SK-N-SH (cell line): Measurements from ENCODE around the gene SULT2B1. TPM values are rescaled to one million over a fixed set of nuclear protein-coding genes. Genes with fewer than 3 reads are reported as not detected.

Experiments used
- CTCF ChIA-PET: fragments of 300-600, 350-600 bp; formaldehyde crosslinking; extraction: SDS; loops from one replicate; lab custom pipeline; 2021; lab: Yijun Ruan, JAX
- POLR2A ChIA-PET: fragments of 350-600 bp; sonication (Branson Sonifier 250); formaldehyde crosslinking; extraction: SDS; loops from one replicate; lab custom pipeline; 2020; ENCODE audit warnings: antibody characterized with exemption, inconsistent platforms; lab: Yijun Ruan, JAX
- DNase-seq: peaks from one replicate; pipeline ENCODE4 v3.0.0; 2012
- H2AFZ ChIP-seq: fragments of 200-600 bp; sonication (generic); 2 replicates; pipeline ENCODE4 v1.8.1; 2016; ENCODE audit warnings: antibody characterized with exemption, mild to moderate bottlenecking, low read depth
- H3F3A ChIP-seq: fragments of 200-600 bp; sonication (generic); replicated peaks from 2 replicates; pipeline ENCODE3; 2016; ENCODE audit warnings: antibody characterized with exemption, mild to moderate bottlenecking; ENCODE audit not compliant: insufficient read depth
- H3K27ac ChIP-seq, 2 experiments: fragments of 200-500 bp in 1 of 2; fragments of 200-600 bp in 1 of 2; sonication (Bioruptor generic) in 1 of 2; sonication (generic), shearing (Covaris generic) in 1 of 2; 2 replicates each; pipeline versions ENCODE4 v1.5.1 to v1.6.1; 2014 to 2016; ENCODE audit warnings: low read depth in 2 of 2, inconsistent platforms in 1 of 2, low read length in 1 of 2, mild to moderate bottlenecking in 1 of 2, mixed read lengths in 1 of 2
- H3K27me3 ChIP-seq: fragments of 200-600 bp; sonication (generic), shearing (Covaris generic); 2 replicates; pipeline ENCODE4 v1.6.1; 2016; ENCODE audit warnings: mixed run types; ENCODE audit not compliant: insufficient read depth
- H3K36me3 ChIP-seq, 2 experiments: fragments of 200-500 bp in 1 of 2; fragments of 200-600 bp in 1 of 2; sonication (Bioruptor generic) in 1 of 2; sonication (generic) in 1 of 2; replicated peaks in 1 of 2; 2 replicates each; pipeline versions ENCODE3 to v1.5.1; 2014 to 2016; ENCODE audit warnings: low read length in 1 of 2, mild to moderate bottlenecking in 1 of 2; ENCODE audit not compliant: insufficient read depth in 2 of 2, control insufficient read depth in 1 of 2
- H3K4me1 ChIP-seq, 2 experiments: fragments of 200-500 bp in 1 of 2; fragments of 200-600 bp in 1 of 2; sonication (Bioruptor generic) in 1 of 2; sonication (generic), shearing (Covaris generic) in 1 of 2; 2 replicates each; pipeline versions ENCODE4 v1.5.1 to v1.6.1; 2014 to 2016; ENCODE audit warnings: low read depth in 1 of 2, low read length in 1 of 2, mixed run types in 1 of 2; ENCODE audit not compliant: insufficient read depth in 2 of 2, control insufficient read depth in 1 of 2
- H3K4me2 ChIP-seq: fragments of 200-600 bp; sonication (generic), shearing (Covaris generic); 2 replicates; pipeline ENCODE4 v1.6.1; 2017; ENCODE audit warnings: mixed run types
- H3K4me3 ChIP-seq, 2 experiments: fragments of 200-500 bp in 1 of 2; fragments of 200-600 bp in 1 of 2; sonication (Bioruptor generic) in 1 of 2; sonication (generic), shearing (Covaris generic) in 1 of 2; 2 replicates each; pipeline versions ENCODE4 v1.5.1 to v1.8.1; 2014 to 2016; ENCODE audit warnings: low read depth in 2 of 2, inconsistent platforms in 1 of 2, low read length in 1 of 2, mild to moderate bottlenecking in 1 of 2, mixed read lengths in 1 of 2, moderate library complexity in 1 of 2
- H3K79me2 ChIP-seq: fragments of 200-600 bp; sonication (generic); 2 replicates; pipeline ENCODE4 v1.8.1; 2017; ENCODE audit warnings: mild to moderate bottlenecking; ENCODE audit not compliant: insufficient read depth
- H3K9ac ChIP-seq: fragments of 200-600 bp; sonication (generic); 2 replicates; pipeline ENCODE4 v1.6.1; 2017; ENCODE audit warnings: mixed run types
- H3K9me2 ChIP-seq: fragments of 200-600 bp; sonication (generic); 2 replicates; pipeline ENCODE4 v1.6.1; 2017; ENCODE audit warnings: mixed run types
- H3K9me3 ChIP-seq: fragments of 200-600 bp; sonication (generic); 2 replicates; pipeline ENCODE4 v1.6.1; 2017; ENCODE audit warnings: mixed run types, mild to moderate bottlenecking, moderate library complexity
- H4K20me1 ChIP-seq: fragments of 200-600 bp; sonication (generic); 2 replicates; pipeline ENCODE4 v1.6.1; 2017; ENCODE audit warnings: mild to moderate bottlenecking, mixed run types; ENCODE audit not compliant: insufficient read depth
- CTCF ChIP-seq: fragments of 200-600 bp; sonication (generic); IDR thresholded peaks from 2 replicates; pipeline ENCODE4 v1.6.1; 2017; ENCODE audit warnings: antibody characterized with exemption, mild to moderate bottlenecking, moderate library complexity
- ELF1 ChIP-seq: IDR thresholded peaks from 2 replicates; pipeline ENCODE4 v1.4.0; 2012
- EZH2phosphoT487 ChIP-seq: fragments of 200-600 bp; sonication (generic); IDR thresholded peaks from 2 replicates; pipeline ENCODE4 v1.6.1; 2017; ENCODE audit warnings: low read depth, mixed run types, mild to moderate bottlenecking, antibody characterized with exemption, moderate library complexity, borderline replicate concordance
- FOXM1 ChIP-seq: IDR thresholded peaks from 2 replicates; pipeline ENCODE4 v1.4.0; 2012; ENCODE audit warnings: low read depth, mild to moderate bottlenecking
- IRF3 ChIP-seq: fragments of 150-350 bp; IDR thresholded peaks from 2 replicates; pipeline ENCODE4 v1.6.1; 2016; ENCODE audit warnings: mild to moderate bottlenecking, low read depth, low read length
- JUND ChIP-seq: IDR thresholded peaks from 2 replicates; pipeline ENCODE4 v1.4.0; 2012
- MEF2A ChIP-seq: IDR thresholded peaks from 2 replicates; pipeline ENCODE4 v1.4.0; 2012; ENCODE audit warnings: low read depth, borderline replicate concordance
- NFIC ChIP-seq: IDR thresholded peaks from 2 replicates; pipeline ENCODE4 v1.4.0; 2012; ENCODE audit warnings: borderline replicate concordance
- PBX3 ChIP-seq: IDR thresholded peaks from 2 replicates; pipeline ENCODE4; 2012
- RCOR1 ChIP-seq: fragments of 150-350 bp; IDR thresholded peaks from 2 replicates; pipeline ENCODE4 v1.6.1; 2017; ENCODE audit warnings: antibody characterized with exemption, low read length
- REST ChIP-seq: IDR thresholded peaks from 2 replicates; pipeline ENCODE4 v1.6.1; 2012; ENCODE audit warnings: mild to moderate bottlenecking, low read depth, low read length, moderate library complexity
- SIN3A ChIP-seq: IDR thresholded peaks from 2 replicates; pipeline ENCODE4 v1.6.1; 2012; ENCODE audit warnings: low read depth, mild to moderate bottlenecking, low read length, moderate library complexity, borderline replicate concordance
- USF2 ChIP-seq: fragments of 150-350 bp; IDR thresholded peaks from 2 replicates; pipeline ENCODE4 v1.6.1; 2017; ENCODE audit warnings: antibody characterized with exemption, low read length, low read depth, borderline replicate concordance
- YY1 ChIP-seq: IDR thresholded peaks from 2 replicates; pipeline ENCODE4 v1.4.0; 2012; ENCODE audit warnings: low read depth, mild to moderate bottlenecking
- ZBTB33 ChIP-seq: IDR thresholded peaks from 2 replicates; pipeline ENCODE4 v1.4.0; 2012; ENCODE audit warnings: low read depth, borderline replicate concordance
- WGBS: methylation state at CpG from one replicate; pipeline ENCODE4 v1.1.6; 2017; ENCODE audit warnings: low lambda C conversion rate; 5-methylcytosine and 5-hydroxymethylcytosine counted together
- polyA plus RNA-seq, 3 experiments: library from polyadenylated mRNA; depleted of rRNA; stranded (reverse); fragments of >200 nt; gene quantifications; 2 replicates each; pipeline ENCODE4 v1.2.3, GENCODE V29; 2012

SULT2B1 gene
- polyA plus RNA-seq, 1 of the 3 experiments (the other 2 are of a cell fraction): 0.92 TPM

- H3K4me2 ChIP-seq: no peak overlapping the region
- no peaks in the 10 kb centered on the region for H3K36me3 ChIP-seq
- no peak overlapping the region for H2AFZ ChIP-seq
- H4K20me1 ChIP-seq: no peaks in the 10 kb centered on the region
- H3K9me3 ChIP-seq: peaks cover 2% of the 10 kb centered on the region
- POLR2A ChIA-PET: no interaction called here
- H3K4me1 ChIP-seq: peaks cover 0 to 2% of the 10 kb centered on the region in 2 experiments; a peak in 1 of 4 replicates
- no peak overlapping the region for H3K9ac ChIP-seq
- H3K27ac ChIP-seq: no peak overlapping the region
- TF ChIP-seq IRF3 (no peak), REST (no peak), JUND (no peak), MEF2A (no peak), CTCF (no peak), RCOR1 (no peak), SIN3A (no peak), YY1 (no peak), FOXM1 (no peak), ZBTB33 (no peak), ELF1 (no peak), USF2 (no peak), NFIC (no peak), EZH2phosphoT487 (no peak), PBX3 (no peak)
- no peak overlapping the region for H3K4me3 ChIP-seq
- no peaks in the 10 kb centered on the region for H3K79me2 ChIP-seq
- CTCF ChIA-PET: interaction anchor here (0.7 to 1.4 kb wide), 3 partner anchors 44 to 80 kb away, joined by 3 to 4 read pairs (median 3); no protein-coding TSS in a partner anchor
- no peaks in the 10 kb centered on the region for H3K9me2 ChIP-seq
- 91% methylated on average over 4 of the region's 4 CpGs for WGBS
- H3K27me3 ChIP-seq: no peaks in the 10 kb centered on the region
- H3F3A ChIP-seq: no peaks in the 10 kb centered on the region
- DNase-seq: no peak
These were observed 22.8 kb upstream of the SULT2B1 start for GRCh38 chr19:48529156-48529555.
